Measurements from ENCODE around the gene BACH2. TPM values are rescaled to one million over a fixed set of nuclear protein-coding genes. Genes with fewer than 3 reads are reported as not detected.
"Not testable (repeated sequence)": the region's sequence is repeated elsewhere in the genome, so short reads cannot be mapped to it uniquely, and the experiment has no call there.

Gene BACH2
- total RNA-seq, 4 donors from 2014 or later: 3.6 to 13.4 (median 7.5) TPM

DNA sequence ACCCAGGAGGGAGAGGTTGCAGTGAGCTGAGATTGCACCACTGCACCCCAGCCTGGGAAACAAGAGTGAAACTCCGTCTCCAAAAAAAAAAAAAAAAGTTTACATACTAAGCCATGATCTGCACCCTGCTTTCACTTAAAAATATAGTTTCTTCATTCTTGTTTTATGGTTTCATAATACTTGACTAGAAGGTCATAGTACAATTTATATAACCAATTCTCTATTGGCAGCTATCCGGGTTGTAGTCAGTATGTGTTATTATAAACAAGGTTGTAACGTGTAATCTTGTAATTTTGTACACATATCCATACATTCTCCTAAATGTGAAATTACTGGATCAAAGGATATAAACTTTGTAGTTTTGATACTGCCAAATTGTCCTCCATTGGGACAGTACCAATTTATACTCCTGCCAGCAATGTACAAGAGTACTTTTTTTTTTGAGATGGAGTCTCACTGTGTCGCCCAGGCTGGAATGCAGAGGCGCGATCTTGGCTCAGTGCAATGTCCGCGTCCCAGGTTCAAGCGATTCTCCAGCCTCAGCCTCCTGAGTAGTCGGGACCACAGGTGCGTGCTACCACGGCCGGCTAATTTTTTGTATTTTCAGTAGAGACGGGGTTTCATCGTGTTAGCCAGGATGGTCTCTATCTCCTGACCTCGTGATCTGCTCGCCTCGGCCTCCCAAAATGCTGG is 257.5 kb downstream of the BACH2 start:
- DNase-seq (no peak), ATAC-seq (no peak)
- Histone ChIP-seq H3K4me3 (no peak overlapping the region), H3K4me1 (peaks cover 7 to 22% of the 10 kb centered on the region in 2 donors), H3K9me3 (no peaks in the 10 kb centered on the region), H3K27me3 (no peaks in the 10 kb centered on the region), H3K36me3 (no peaks in the 10 kb centered on the region), H3K27ac (no peak overlapping the region)
- TF ChIP-seq, protein P1, sequence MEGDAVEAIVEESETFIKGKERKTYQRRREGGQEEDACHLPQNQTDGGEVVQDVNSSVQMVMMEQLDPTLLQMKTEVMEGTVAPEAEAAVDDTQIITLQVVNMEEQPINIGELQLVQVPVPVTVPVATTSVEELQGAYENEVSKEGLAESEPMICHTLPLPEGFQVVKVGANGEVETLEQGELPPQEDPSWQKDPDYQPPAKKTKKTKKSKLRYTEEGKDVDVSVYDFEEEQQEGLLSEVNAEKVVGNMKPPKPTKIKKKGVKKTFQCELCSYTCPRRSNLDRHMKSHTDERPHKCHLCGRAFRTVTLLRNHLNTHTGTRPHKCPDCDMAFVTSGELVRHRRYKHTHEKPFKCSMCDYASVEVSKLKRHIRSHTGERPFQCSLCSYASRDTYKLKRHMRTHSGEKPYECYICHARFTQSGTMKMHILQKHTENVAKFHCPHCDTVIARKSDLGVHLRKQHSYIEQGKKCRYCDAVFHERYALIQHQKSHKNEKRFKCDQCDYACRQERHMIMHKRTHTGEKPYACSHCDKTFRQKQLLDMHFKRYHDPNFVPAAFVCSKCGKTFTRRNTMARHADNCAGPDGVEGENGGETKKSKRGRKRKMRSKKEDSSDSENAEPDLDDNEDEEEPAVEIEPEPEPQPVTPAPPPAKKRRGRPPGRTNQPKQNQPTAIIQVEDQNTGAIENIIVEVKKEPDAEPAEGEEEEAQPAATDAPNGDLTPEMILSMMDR (IDR thresholded peaks at IDR 0.05 in 4 of 5, conservative IDR thresholded peaks at IDR 0.05 in 1 of 5): no peak
- TF ChIP-seq POLR2A (IDR thresholded peaks at IDR 0.05): no peak
- in situ Hi-C loops (cut with MboI; ENCODE audit: low sequenced_read_pairs in 4 of 4): no loop called here
- intact Hi-C loops (cut with DNase I; ENCODE audit: low total_unique reads): no loop called here

DNA sequence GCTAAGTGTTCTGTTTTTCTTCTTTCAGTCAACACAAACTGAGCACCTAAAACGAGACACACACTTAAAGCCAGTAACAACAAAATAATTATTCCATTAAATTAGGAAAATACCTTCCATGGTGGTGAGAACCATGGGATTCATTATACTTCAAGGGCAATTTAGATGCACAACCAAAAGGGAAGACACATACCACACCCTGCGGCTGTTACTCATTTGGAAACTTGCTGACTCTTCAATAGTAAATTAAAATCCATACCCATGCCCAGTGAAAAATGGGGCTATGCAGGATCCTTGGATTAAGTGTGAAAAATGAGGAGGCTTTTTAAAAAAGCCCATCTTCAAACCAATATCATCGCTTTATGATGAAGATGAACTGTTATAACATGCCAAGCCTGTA is 259.7 kb downstream of the BACH2 start:
- no peak for DNase-seq
- peak overlapping the region in 1 of 4 donors; percentile 13 for H3K27ac ChIP-seq
- in situ Hi-C loops (cut with MboI; ENCODE audit: low sequenced_read_pairs in 4 of 4) (no loop called here), intact Hi-C loops (cut with DNase I; ENCODE audit: low total_unique reads) (no loop called here)
- H3K4me3 ChIP-seq: no peak overlapping the region
- peaks cover 10 to 25% of the 10 kb centered on the region in 2 donors for H3K4me1 ChIP-seq
- no peaks in the 10 kb centered on the region for H3K27me3 ChIP-seq
- ATAC-seq: no peak
- no peak for TF ChIP-seq POLR2A (IDR thresholded peaks at IDR 0.05)
- TF ChIP-seq, protein P1 (IDR thresholded peaks at IDR 0.05 in 4 of 5, conservative IDR thresholded peaks at IDR 0.05 in 1 of 5): no peak
- no peaks in the 10 kb centered on the region for H3K36me3 ChIP-seq
- H3K9me3 ChIP-seq: no peaks in the 10 kb centered on the region

DNA sequence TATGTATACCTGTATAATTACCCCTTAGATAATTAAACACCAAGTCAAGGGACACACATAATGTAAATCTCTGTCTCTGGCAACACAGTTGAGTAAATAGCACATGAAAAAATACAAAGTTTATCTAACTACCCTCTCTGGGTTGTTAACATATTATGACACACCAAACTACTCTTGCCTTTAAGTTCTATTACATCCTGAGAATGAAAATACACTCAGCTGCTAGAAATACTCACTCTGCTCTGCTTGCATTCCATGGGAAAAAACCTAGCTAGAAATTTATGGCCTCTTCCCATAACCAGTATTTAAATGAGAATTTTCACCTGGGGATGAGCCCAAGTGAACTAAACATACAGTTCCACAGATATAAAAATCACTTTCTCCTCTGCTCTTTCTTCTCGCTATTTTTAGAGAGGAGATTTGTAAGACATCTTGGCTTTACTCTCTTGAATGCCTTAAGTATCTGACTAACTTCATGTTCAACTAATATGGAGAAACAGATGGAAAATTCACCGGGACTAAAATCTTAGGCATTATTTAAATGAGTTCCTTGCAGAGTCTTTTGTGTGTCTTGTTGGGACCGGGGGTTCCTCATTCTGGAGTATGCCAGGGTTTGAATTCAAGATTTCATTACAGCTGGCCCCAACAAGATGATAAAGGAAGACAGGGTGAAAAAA is 261.5 kb downstream of the BACH2 start:
- TF ChIP-seq POLR2A (IDR thresholded peaks at IDR 0.05): no peak
- TF ChIP-seq, protein P1 (IDR thresholded peaks at IDR 0.05 in 4 of 5, conservative IDR thresholded peaks at IDR 0.05 in 1 of 5): no peak
- intact Hi-C loops (cut with DNase I; ENCODE audit: low total_unique reads) (no loop called here), in situ Hi-C loops (cut with MboI; ENCODE audit: low sequenced_read_pairs in 4 of 4) (no loop called here)
- peak overlapping the region in 1 of 4 donors; percentile 4 for H3K4me3 ChIP-seq
- ATAC-seq (peak; percentile 68 to 81), DNase-seq (no peak)
- H3K36me3 ChIP-seq: no peaks in the 10 kb centered on the region
- H3K4me1 ChIP-seq: peaks cover 10 to 25% of the 10 kb centered on the region in 2 donors
- no peaks in the 10 kb centered on the region for H3K9me3 ChIP-seq
- no peaks in the 10 kb centered on the region for H3K27me3 ChIP-seq
- peak overlapping the region; percentile 18 to 63 (median 50) for H3K27ac ChIP-seq

DNA sequence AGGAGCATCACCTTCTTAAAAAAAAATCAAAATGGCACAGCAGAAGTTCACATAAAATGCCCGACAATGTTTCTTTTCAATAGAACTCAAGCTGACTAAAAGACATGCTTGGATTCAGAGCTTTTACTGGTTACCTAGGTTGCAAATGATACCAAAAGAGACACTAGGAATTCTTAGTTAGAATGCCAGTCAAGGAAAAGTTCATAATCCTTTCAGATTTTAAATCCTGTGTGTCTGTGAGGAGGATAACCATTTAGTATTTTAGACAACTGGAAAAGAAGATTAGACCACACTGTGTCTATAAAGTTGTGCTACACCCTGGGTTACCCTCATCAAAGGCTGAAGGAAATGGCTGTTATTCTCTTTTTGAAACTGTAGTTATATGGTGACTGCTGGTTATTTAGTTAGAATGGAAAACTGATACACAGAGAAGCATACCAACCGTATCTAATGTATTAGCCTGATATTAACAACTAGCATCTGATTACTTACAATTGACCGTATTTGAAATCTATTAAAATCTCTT is 262.8 kb downstream of the BACH2 start:
- no peaks in the 10 kb centered on the region for H3K9me3 ChIP-seq
- H3K4me3 ChIP-seq: no peak overlapping the region
- intact Hi-C loops (cut with DNase I; ENCODE audit: low total_unique reads): no loop called here
- TF ChIP-seq POLR2A (IDR thresholded peaks at IDR 0.05): no peak
- TF ChIP-seq, protein P1 (IDR thresholded peaks at IDR 0.05 in 4 of 5, conservative IDR thresholded peaks at IDR 0.05 in 1 of 5): no peak
- in situ Hi-C loops (cut with MboI; ENCODE audit: low sequenced_read_pairs in 4 of 4): no loop called here
- H3K4me1 ChIP-seq: peaks cover 10 to 25% of the 10 kb centered on the region in 2 donors
- no peak overlapping the region for H3K27ac ChIP-seq
- DNase-seq (no peak), ATAC-seq (no peak)
- H3K27me3 ChIP-seq: no peaks in the 10 kb centered on the region
- H3K36me3 ChIP-seq: no peaks in the 10 kb centered on the region

DNA sequence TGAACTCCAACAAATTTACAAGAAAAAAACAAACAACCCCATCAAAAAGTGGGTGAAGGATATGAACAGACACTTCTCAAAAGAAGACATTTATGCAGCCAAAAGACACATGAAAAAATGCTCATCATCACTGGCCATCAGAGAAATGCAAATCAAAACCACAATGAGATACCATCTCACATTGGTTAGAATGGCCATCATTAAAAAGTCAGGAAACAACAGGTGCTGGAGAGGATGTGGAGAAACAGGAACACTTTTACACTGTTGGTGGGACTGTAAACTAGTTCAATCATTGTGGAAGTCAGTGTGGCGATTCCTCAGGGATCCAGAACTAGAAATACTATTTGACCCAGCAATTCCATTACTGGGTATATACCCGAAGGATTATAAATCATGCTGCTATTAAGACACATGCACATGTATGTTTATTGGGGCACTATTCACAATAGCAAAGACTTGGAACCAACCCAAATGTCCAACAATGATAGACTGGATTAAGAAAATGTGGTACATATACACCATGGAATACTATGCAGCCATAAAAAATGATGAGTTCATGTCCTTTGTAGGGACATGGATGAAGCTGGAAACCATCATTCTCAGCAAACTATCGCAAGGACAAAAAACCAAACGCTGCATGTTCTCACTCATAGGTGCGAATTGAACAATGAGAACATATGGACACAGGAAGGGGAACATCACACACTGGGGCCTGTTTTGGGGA is 264.0 kb downstream of the BACH2 start:
- H3K9me3 ChIP-seq; H3K27ac ChIP-seq; ATAC-seq; in situ Hi-C loops (cut with MboI; ENCODE audit: low sequenced_read_pairs in 4 of 4); DNase-seq; H3K27me3 ChIP-seq; H3K36me3 ChIP-seq; H3K4me3 ChIP-seq; intact Hi-C loops (cut with DNase I; ENCODE audit: low total_unique reads): not testable (repeated sequence)
- peaks cover 14 to 29% of the 10 kb centered on the region in 2 donors for H3K4me1 ChIP-seq
